GM12865 (cell line): ENCODE data around the gene PAPOLG.
"Not testable (repeated sequence)": the region's sequence is repeated elsewhere in the genome, so short reads cannot be mapped to it uniquely, and the experiment has no call there.

Experiments used
- DNase-seq: peaks from one replicate; pipeline ENCODE4 v3.0.0; 2010; ENCODE audit warnings: low read depth
- H3K4me3 ChIP-seq: 2 replicates; pipeline ENCODE4 v1.5.1; 2011; ENCODE audit warnings: mild to moderate bottlenecking, low read depth, low read length, control low read depth
- CTCF ChIP-seq: IDR thresholded peaks from 2 replicates; pipeline ENCODE4 v1.5.1; 2011; ENCODE audit warnings: low read length, control low read depth, low read depth, inconsistent platforms; ENCODE audit not compliant: insufficient read depth; ENCODE audit errors: missing control alignments

The PAPOLG gene

GRCh38 chr2:60822987-60823386 is 66.9 kb downstream of the PAPOLG start:
- no peak overlapping the region for H3K4me3 ChIP-seq
- DNase-seq, result no peak
- TF ChIP-seq CTCF, result no peak

- no peak for DNase-seq
- no peak for TF ChIP-seq CTCF
- H3K4me3 ChIP-seq, result no peak overlapping the region
Observed at GRCh38 chr2:60823694-60824305, 67.7 kb downstream of the PAPOLG start.

GRCh38 chr2:60825666-60826065 is 69.6 kb downstream of the PAPOLG start:
- no peak overlapping the region for H3K4me3 ChIP-seq
- no peak for DNase-seq
- no peak for TF ChIP-seq CTCF

GRCh38 chr2:60826111-60826510 is 70.0 kb downstream of the PAPOLG start:
- DNase-seq, result no peak
- no peak for TF ChIP-seq CTCF
- no peak overlapping the region for H3K4me3 ChIP-seq

GRCh38 chr2:60826860-60827259 is 70.8 kb downstream of the PAPOLG start:
- not testable (repeated sequence) for H3K4me3 ChIP-seq
- DNase-seq, result peak; percentile 64

GRCh38 chr2:60827369-60827768 is 71.3 kb downstream of the PAPOLG start:
- no peak for TF ChIP-seq CTCF
- no peak for DNase-seq

GRCh38 chr2:60830991-60831390 is 74.9 kb downstream of the PAPOLG start:
- no peak for TF ChIP-seq CTCF
- no peak for DNase-seq
- H3K4me3 ChIP-seq, result no peak overlapping the region

More at GRCh38 chr2:60827369-60827768, 71.3 kb downstream of the PAPOLG start:
- no peak overlapping the region for H3K4me3 ChIP-seq
